ENCODE results near the gene AKAP8L.

The AKAP8L gene

GRCh38 chr19:15426485-15427349 is 7.9 kb upstream of the AKAP8L start:
- FAIRE-seq (peak; percentile 6), DNase-seq (ENCODE audit: insufficient read length, low spot score) (no peak)
- no peak for TF ChIP-seq CTCF (IDR thresholded peaks at IDR 0.05; ENCODE audit: insufficient read depth, missing control alignments)

GRCh38 chr19:15425321-15425950 is 6.6 kb upstream of the AKAP8L start:
- FAIRE-seq: no peak
- DNase-seq (ENCODE audit: insufficient read length, low spot score): no peak
- no peak for TF ChIP-seq CTCF (IDR thresholded peaks at IDR 0.05; ENCODE audit: insufficient read depth, missing control alignments)

- DNase-seq (ENCODE audit: insufficient read length, low spot score) (no peak), FAIRE-seq (no peak)
- no peak for TF ChIP-seq CTCF (IDR thresholded peaks at IDR 0.05; ENCODE audit: insufficient read depth, missing control alignments)
Observed at GRCh38 chr19:15424692-15425272, 6.0 kb upstream of the AKAP8L start.

GRCh38 chr19:15424121-15424520 is 5.3 kb upstream of the AKAP8L start:
- FAIRE-seq (no peak), DNase-seq (ENCODE audit: insufficient read length, low spot score) (no peak)
- TF ChIP-seq CTCF (IDR thresholded peaks at IDR 0.05; ENCODE audit: insufficient read depth, missing control alignments): no peak

- FAIRE-seq (no peak), DNase-seq (ENCODE audit: insufficient read length, low spot score) (no peak)
- TF ChIP-seq CTCF (IDR thresholded peaks at IDR 0.05; ENCODE audit: insufficient read depth, missing control alignments): no peak
Observed at GRCh38 chr19:15423130-15423529, 4.3 kb upstream of the AKAP8L start.

- FAIRE-seq: no peak
Observed at GRCh38 chr19:15422296-15423075, 3.7 kb upstream of the AKAP8L start.

More at GRCh38 chr19:15422296-15423075, 3.7 kb upstream of the AKAP8L start:
- TF ChIP-seq CTCF (IDR thresholded peaks at IDR 0.05; ENCODE audit: insufficient read depth, missing control alignments): no peak
- no peak for DNase-seq (ENCODE audit: insufficient read length, low spot score)
